Measurements from ENCODE around the gene DLGAP1. TPM values are rescaled to one million over a fixed set of nuclear protein-coding genes. Genes with fewer than 3 reads are reported as not detected.

Gene DLGAP1
- total RNA-seq, 4 donors from 2014 or later, result 0.13 to 6.2 (median 0.53) TPM

GRCh38 chr18:3520230-3521085 lies 934.6 kb downstream of the DLGAP1 start:
- Histone ChIP-seq H3K27me3 (no peaks in the 10 kb centered on the region), H3K36me3 (no peaks in the 10 kb centered on the region), H3K9me3 (no peaks in the 10 kb centered on the region), H3K27ac (no peak overlapping the region), H3K4me1 (peaks cover 0 to 5% of the 10 kb centered on the region in 2 donors), H3K4me3 (no peak overlapping the region)
- ATAC-seq (no peak), DNase-seq (no peak)
- intact Hi-C loops (cut with DNase I; ENCODE audit: low total_unique reads) (no loop called here), in situ Hi-C loops (cut with MboI; ENCODE audit: low sequenced_read_pairs in 4 of 4) (no loop called here)
- no peak for TF ChIP-seq POLR2A (IDR thresholded peaks at IDR 0.05)
- no peak for TF ChIP-seq CTCF (IDR thresholded peaks at IDR 0.05 in 4 of 5, conservative IDR thresholded peaks at IDR 0.05 in 1 of 5)

- no peaks in the 10 kb centered on the region for H3K9me3 ChIP-seq
- H3K4me3 ChIP-seq, result no peak overlapping the region
- H3K27ac ChIP-seq, result no peak overlapping the region
- ATAC-seq (no peak), DNase-seq (no peak)
- no peaks in the 10 kb centered on the region for H3K36me3 ChIP-seq
- in situ Hi-C loops (cut with MboI; ENCODE audit: low sequenced_read_pairs in 4 of 4), result no loop called here
- intact Hi-C loops (cut with DNase I; ENCODE audit: low total_unique reads), result no loop called here
- H3K4me1 ChIP-seq, result no peaks in the 10 kb centered on the region
- H3K27me3 ChIP-seq, result no peaks in the 10 kb centered on the region
- TF ChIP-seq CTCF (IDR thresholded peaks at IDR 0.05 in 4 of 5, conservative IDR thresholded peaks at IDR 0.05 in 1 of 5), result no peak
- TF ChIP-seq POLR2A (IDR thresholded peaks at IDR 0.05), result no peak
Observed at GRCh38 chr18:3514312-3515216, 940.5 kb downstream of the DLGAP1 start.

- Histone ChIP-seq H3K4me1 (no peaks in the 10 kb centered on the region), H3K27ac (no peak overlapping the region), H3K36me3 (no peaks in the 10 kb centered on the region), H3K9me3 (no peaks in the 10 kb centered on the region), H3K27me3 (no peaks in the 10 kb centered on the region), H3K4me3 (no peak overlapping the region)
- DNase-seq, result no peak
- intact Hi-C loops (cut with DNase I; ENCODE audit: low total_unique reads), result no loop called here
- TF ChIP-seq CTCF (IDR thresholded peaks at IDR 0.05 in 4 of 5, conservative IDR thresholded peaks at IDR 0.05 in 1 of 5) (no peak), POLR2A (IDR thresholded peaks at IDR 0.05) (no peak)
- no peak for ATAC-seq
- in situ Hi-C loops (cut with MboI; ENCODE audit: low sequenced_read_pairs in 4 of 4), result no loop called here
Observed at GRCh38 chr18:3513481-3513880, 941.6 kb downstream of the DLGAP1 start.

GRCh38 chr18:3511980-3512379 lies 943.1 kb downstream of the DLGAP1 start:
- Histone ChIP-seq H3K27ac (no peak overlapping the region), H3K4me3 (no peak overlapping the region), H3K27me3 (no peaks in the 10 kb centered on the region), H3K4me1 (no peaks in the 10 kb centered on the region), H3K36me3 (no peaks in the 10 kb centered on the region), H3K9me3 (no peaks in the 10 kb centered on the region)
- ATAC-seq, result no peak
- in situ Hi-C loops (cut with MboI; ENCODE audit: low sequenced_read_pairs in 4 of 4), result no loop called here
- no peak for DNase-seq
- TF ChIP-seq POLR2A (IDR thresholded peaks at IDR 0.05) (no peak), CTCF (IDR thresholded peaks at IDR 0.05 in 4 of 5, conservative IDR thresholded peaks at IDR 0.05 in 1 of 5) (no peak)
- intact Hi-C loops (cut with DNase I; ENCODE audit: low total_unique reads), result no loop called here
